Measurements from ENCODE around the gene TRNAU1AP.
A peak's percentile ranks its signal among the peaks of the same experiment; 100 is the strongest.

TRNAU1AP gene

GRCh38 chr1:28548318-28548717 lies 4.6 kb upstream of the TRNAU1AP start:
- Histone ChIP-seq H4K20me1 (ENCODE audit: insufficient read depth) (no peaks in the 10 kb centered on the region), H2AFZ (ENCODE audit: low read depth) (no peak overlapping the region), H3K36me3 (ENCODE audit: insufficient read depth) (no peaks in the 10 kb centered on the region), H3K79me2 (ENCODE audit: insufficient read depth, low read depth) (peaks cover under 1% of the 10 kb centered on the region; the same call in 1 of the 2 replicates), H3K27me3 (ENCODE audit: insufficient read depth, low read depth) (no peaks in the 10 kb centered on the region), H3K4me2 (no peak overlapping the region), H3K4me3 (IDR thresholded peaks at IDR 0.05; ENCODE audit: insufficient read depth, low read depth, low read length) (no peak overlapping the region), H3K9ac (no peak overlapping the region), H3K27ac (no peak overlapping the region), H3K4me1 (ENCODE audit: low read depth, poor library complexity, severe bottlenecking) (peaks cover 24% of the 10 kb centered on the region)
- TF ChIP-seq CTCF (conservative IDR thresholded peaks at IDR 0.05; ENCODE audit: low read depth, low read length): no peak

GRCh38 chr1:28551381-28551780 lies 1.5 kb upstream of the TRNAU1AP start:
- H2AFZ ChIP-seq (ENCODE audit: low read depth): no peak overlapping the region
- H3K9ac ChIP-seq: no peak overlapping the region
- H3K4me2 ChIP-seq: no peak overlapping the region
- no peaks in the 10 kb centered on the region for H3K36me3 ChIP-seq (ENCODE audit: insufficient read depth)
- no peak overlapping the region for H3K4me3 ChIP-seq (IDR thresholded peaks at IDR 0.05; ENCODE audit: insufficient read depth, low read depth, low read length)
- no peak overlapping the region for H3K27ac ChIP-seq
- no peaks in the 10 kb centered on the region for H3K27me3 ChIP-seq (ENCODE audit: insufficient read depth, low read depth)
- peaks cover 39% of the 10 kb centered on the region for H3K4me1 ChIP-seq (ENCODE audit: low read depth, poor library complexity, severe bottlenecking)
- no peaks in the 10 kb centered on the region for H4K20me1 ChIP-seq (ENCODE audit: insufficient read depth)
- H3K79me2 ChIP-seq (ENCODE audit: insufficient read depth, low read depth): peaks cover 21% of the 10 kb centered on the region; the same call in 1 of the 2 replicates
- no peak for TF ChIP-seq CTCF (conservative IDR thresholded peaks at IDR 0.05; ENCODE audit: low read depth, low read length)

GRCh38 chr1:28560886-28561285 lies 8.0 kb downstream of the TRNAU1AP start:
- H3K9ac ChIP-seq: no peak overlapping the region
- no peaks in the 10 kb centered on the region for H4K20me1 ChIP-seq (ENCODE audit: insufficient read depth)
- peaks cover 54% of the 10 kb centered on the region for H3K4me1 ChIP-seq (ENCODE audit: low read depth, poor library complexity, severe bottlenecking)
- no peaks in the 10 kb centered on the region for H3K79me2 ChIP-seq (ENCODE audit: insufficient read depth, low read depth)
- H3K27me3 ChIP-seq (ENCODE audit: insufficient read depth, low read depth): no peaks in the 10 kb centered on the region
- peaks cover 9% of the 10 kb centered on the region; the same call in 1 of the 2 replicates for H3K36me3 ChIP-seq (ENCODE audit: insufficient read depth)
- TF ChIP-seq CTCF (conservative IDR thresholded peaks at IDR 0.05; ENCODE audit: low read depth, low read length): no peak
- no peak overlapping the region for H3K4me2 ChIP-seq
- no peak overlapping the region for H3K27ac ChIP-seq
- H2AFZ ChIP-seq (ENCODE audit: low read depth): no peak overlapping the region
- no peak overlapping the region for H3K4me3 ChIP-seq (IDR thresholded peaks at IDR 0.05; ENCODE audit: insufficient read depth, low read depth, low read length)

GRCh38 chr1:28564310-28564709 lies 11.4 kb downstream of the TRNAU1AP start:
- H3K4me3 ChIP-seq (IDR thresholded peaks at IDR 0.05; ENCODE audit: insufficient read depth, low read depth, low read length): no peak overlapping the region
- peak overlapping the region; percentile 34; the same call in 1 of the 2 replicates for H3K27ac ChIP-seq
- H3K4me1 ChIP-seq (ENCODE audit: low read depth, poor library complexity, severe bottlenecking): peaks cover 51% of the 10 kb centered on the region
- TF ChIP-seq CTCF (conservative IDR thresholded peaks at IDR 0.05; ENCODE audit: low read depth, low read length): no peak
- H3K27me3 ChIP-seq (ENCODE audit: insufficient read depth, low read depth): no peaks in the 10 kb centered on the region
- no peak overlapping the region for H2AFZ ChIP-seq (ENCODE audit: low read depth)
- peaks cover 9% of the 10 kb centered on the region; the same call in 1 of the 2 replicates for H3K36me3 ChIP-seq (ENCODE audit: insufficient read depth)
- no peaks in the 10 kb centered on the region for H3K79me2 ChIP-seq (ENCODE audit: insufficient read depth, low read depth)
- H3K4me2 ChIP-seq: peak overlapping the region; percentile 26; the same call in 1 of the 2 replicates
- H3K9ac ChIP-seq: no peak overlapping the region
- no peaks in the 10 kb centered on the region for H4K20me1 ChIP-seq (ENCODE audit: insufficient read depth)

All from KMS-11 (cell line).